H9 (cell line): ENCODE data around the gene TMSB10. TPM values are rescaled to one million over a fixed set of nuclear protein-coding genes. Genes with fewer than 3 reads are reported as not detected.

Source experiments
- DNase-seq: peaks from one replicate; pipeline ENCODE4 v3.0.0-alpha.2; 2017
- H2AFZ ChIP-seq: one replicate; pipeline ENCODE4 v1.6.1; 2013; ENCODE audit warnings: mild to moderate bottlenecking, low read length, control low read depth, moderate library complexity
- H2AK5ac ChIP-seq: 2 replicates; pipeline ENCODE4 v1.6.1; 2013; ENCODE audit warnings: low read length, control low read depth, mixed read lengths; ENCODE audit not compliant: insufficient read length
- H2BK120ac ChIP-seq: one replicate; pipeline ENCODE4 v1.6.1; 2013; ENCODE audit warnings: low read depth, mild to moderate bottlenecking, low read length, control low read depth, inconsistent platforms; ENCODE audit not compliant: poor library complexity, severe bottlenecking
- H2BK12ac ChIP-seq: 2 replicates; pipeline ENCODE4 v1.6.1; 2013; ENCODE audit warnings: low read length, control low read depth, mixed read lengths, low read depth; ENCODE audit not compliant: insufficient read length
- H2BK15ac ChIP-seq: 2 replicates; pipeline ENCODE4 v1.6.1; 2013; ENCODE audit warnings: low read depth, low read length, control low read depth
- H2BK20ac ChIP-seq: one replicate; pipeline ENCODE4 v1.6.1; 2013; ENCODE audit warnings: low read depth, mild to moderate bottlenecking, low read length, control low read depth, inconsistent platforms; ENCODE audit not compliant: poor library complexity, severe bottlenecking
- H2BK5ac ChIP-seq: 2 replicates; pipeline ENCODE4 v1.6.1; 2013; ENCODE audit warnings: low read length, control low read depth, mixed read lengths; ENCODE audit not compliant: insufficient read length
- H3K14ac ChIP-seq: 2 replicates; pipeline ENCODE4 v1.6.1; 2013; ENCODE audit warnings: low read length, control low read depth; ENCODE audit not compliant: insufficient read depth
- H3K18ac ChIP-seq: 2 replicates; pipeline ENCODE4 v1.6.1; 2013; ENCODE audit warnings: low read depth, mild to moderate bottlenecking, mixed read lengths, low read length, control low read depth; ENCODE audit not compliant: insufficient read length
- H3K23ac ChIP-seq: 2 replicates; pipeline ENCODE4 v1.6.1; 2013; ENCODE audit warnings: low read length, control low read depth, mixed read lengths, low read depth; ENCODE audit not compliant: insufficient read length
- H3K23me2 ChIP-seq: 2 replicates; pipeline ENCODE4 v1.6.1; 2013; ENCODE audit warnings: low read depth, mild to moderate bottlenecking, mixed read lengths, low read length, control low read depth; ENCODE audit not compliant: insufficient read length, poor library complexity, severe bottlenecking
- H3K27ac ChIP-seq: 2 replicates; pipeline ENCODE4 v1.5.1; 2013; ENCODE audit warnings: low read length, control low read depth, mixed read lengths, low read depth; ENCODE audit not compliant: insufficient read length
- H3K27me3 ChIP-seq: 2 replicates; pipeline ENCODE4 v1.6.1; 2013; ENCODE audit warnings: low read length, control low read depth, inconsistent platforms; ENCODE audit not compliant: insufficient read depth
- H3K4ac ChIP-seq: 2 replicates; pipeline ENCODE4 v1.6.1; 2013; ENCODE audit warnings: low read depth, mild to moderate bottlenecking, control low read depth, inconsistent platforms, low read length, moderate library complexity
- H3K4me1 ChIP-seq: 2 replicates; pipeline ENCODE4 v1.6.1; 2013; ENCODE audit warnings: low read length, control low read depth, inconsistent platforms; ENCODE audit not compliant: insufficient read depth
- H3K4me2 ChIP-seq: 2 replicates; pipeline ENCODE4 v1.6.1; 2013; ENCODE audit warnings: low read length, control low read depth, mixed read lengths; ENCODE audit not compliant: insufficient read length, insufficient read depth
- H3K56ac ChIP-seq: 2 replicates; pipeline ENCODE4 v1.6.1; 2013; ENCODE audit warnings: low read depth, mild to moderate bottlenecking, mixed read lengths, low read length, control low read depth; ENCODE audit not compliant: insufficient read length
- H3K79me1 ChIP-seq: 2 replicates; pipeline ENCODE4 v1.6.1; 2013; ENCODE audit warnings: low read depth, mild to moderate bottlenecking, moderate library complexity, low read length, control low read depth, inconsistent platforms; ENCODE audit not compliant: insufficient read depth, poor library complexity, severe bottlenecking
- H3K79me2 ChIP-seq: 2 replicates; pipeline ENCODE4 v1.6.1; 2013; ENCODE audit warnings: low read length, control low read depth, inconsistent platforms; ENCODE audit not compliant: insufficient read depth
- H3K9ac ChIP-seq: 2 replicates; pipeline ENCODE4 v1.6.1; 2013; ENCODE audit warnings: low read length, control low read depth, mixed read lengths; ENCODE audit not compliant: insufficient read length; ENCODE audit errors: extremely low read depth
- H3K9me3 ChIP-seq: one replicate; pipeline ENCODE4 v1.6.1; 2013; ENCODE audit warnings: low read depth, low read length, inconsistent platforms; ENCODE audit not compliant: control insufficient read depth
- H3T11ph ChIP-seq: one replicate; pipeline ENCODE4 v1.6.1; 2013; ENCODE audit warnings: mild to moderate bottlenecking, low read length, control low read depth, inconsistent platforms
- H4K20me1 ChIP-seq: one replicate; pipeline ENCODE4 v1.6.1; 2013; ENCODE audit not compliant: control insufficient read depth, insufficient read length, insufficient read depth
- H4K5ac ChIP-seq: 2 replicates; pipeline ENCODE4 v1.6.1; 2013; ENCODE audit warnings: low read depth, mild to moderate bottlenecking, mixed read lengths, low read length, control low read depth; ENCODE audit not compliant: insufficient read length
- H4K8ac ChIP-seq: replicated peaks from 2 replicates; pipeline ENCODE4 v1.6.1; 2013; ENCODE audit warnings: low read length, control low read depth, mixed read lengths, low read depth; ENCODE audit not compliant: insufficient read length
- H4K91ac ChIP-seq: 2 replicates; pipeline ENCODE4 v1.6.1; 2013; ENCODE audit warnings: low read depth, mild to moderate bottlenecking, moderate library complexity, mixed read lengths, low read length, control low read depth; ENCODE audit not compliant: insufficient read length
- H3K27ac Mint-ChIP-seq, 3 experiments: 2 replicates in 2 of 3; 3 replicates in 1 of 3; pipeline ENCODE4 v1.8.0; 2020 to 2021; ENCODE audit warnings: mixed read lengths in 3 of 3, mild to moderate bottlenecking in 1 of 3, moderate library complexity in 1 of 3
- H3K27me3 Mint-ChIP-seq: 2 replicates; pipeline ENCODE4 v1.8.0; 2021; ENCODE audit warnings: low read depth, mild to moderate bottlenecking, moderate library complexity, mixed read lengths
- H3K36me3 Mint-ChIP-seq, 3 experiments: 2 replicates in 2 of 3; 3 replicates in 1 of 3; pipeline ENCODE4 v1.8.0; 2020 to 2021; ENCODE audit warnings: low read depth in 3 of 3, mixed read lengths in 3 of 3; ENCODE audit not compliant: insufficient read depth in 1 of 3
- H3K4me1 Mint-ChIP-seq, 2 experiments: 2 replicates each; pipeline ENCODE4 v1.8.0; 2020; ENCODE audit warnings: mixed read lengths in 2 of 2
- H3K4me3 Mint-ChIP-seq, 2 experiments: 2 replicates in 1 of 2; 3 replicates in 1 of 2; pipeline ENCODE4 v1.8.0; 2020 to 2021; ENCODE audit warnings: mild to moderate bottlenecking in 2 of 2, mixed read lengths in 2 of 2, moderate library complexity in 1 of 2
- H3K9me3 Mint-ChIP-seq, 2 experiments: 2 replicates in 1 of 2; 3 replicates in 1 of 2; pipeline ENCODE4 v1.8.0; 2020; ENCODE audit warnings: mild to moderate bottlenecking in 2 of 2, mixed read lengths in 2 of 2, moderate library complexity in 1 of 2
- CTCF ChIP-seq: fragments of 200-600 bp; sonication (generic); conservative IDR thresholded peaks from 3 replicates; pipeline ENCODE4 v1.8.0; 2021; ENCODE audit warnings: antibody characterized with exemption, mild to moderate bottlenecking
- WGBS: extraction: QIAGEN DNeasy Blood & Tissue Kit; methylation state at CpG from one replicate; pipeline ENCODE4 v1.1.7; 2013; ENCODE audit warnings: missing lambda C conversion rate, low lambda C conversion rate, mixed read lengths; ENCODE audit not compliant: insufficient read length; ENCODE audit errors: extremely low coverage; 5-methylcytosine and 5-hydroxymethylcytosine counted together
- total RNA-seq: library from RNA; stranded (reverse); gene quantifications from 2 replicates; pipeline ENCODE4 v1.2.1, GENCODE V29; 2021

The TMSB10 gene
- total RNA-seq, 1 experiment from 2014 or later: 755 TPM

GRCh38 chr2:84927275-84927627, 21.8 kb downstream of the TMSB10 start:
- H2BK20ac ChIP-seq: no peak overlapping the region
- H2BK15ac ChIP-seq: no peak overlapping the region
- no peak overlapping the region for H3T11ph ChIP-seq
- no peak overlapping the region for H2BK5ac ChIP-seq
- peak overlapping the region; percentile 47 for H3K4me2 ChIP-seq
- WGBS: no CpG with 5 or more reads among the region's 3 CpGs
- Mint-ChIP-seq H3K4me3 (no peak overlapping the region), H3K36me3 (no peaks in the 10 kb centered on the region), H3K9me3 (no peaks in the 10 kb centered on the region; a peak in 1 of 5 replicates), H3K27me3 (peaks cover 12% of the 10 kb centered on the region), H3K4me1 (peaks cover 25 to 31% of the 10 kb centered on the region in 2 experiments), H3K27ac (no peak overlapping the region; a peak in 1 of 7 replicates)
- H3K79me2 ChIP-seq: no peaks in the 10 kb centered on the region
- H4K20me1 ChIP-seq: no peaks in the 10 kb centered on the region
- H3K79me1 ChIP-seq: no peaks in the 10 kb centered on the region
- no peaks in the 10 kb centered on the region for H3K9me3 ChIP-seq
- H3K56ac ChIP-seq: no peak overlapping the region
- no peak overlapping the region for H3K18ac ChIP-seq
- no peak overlapping the region for H4K5ac ChIP-seq
- H2BK12ac ChIP-seq: no peak overlapping the region
- H3K27ac ChIP-seq: no peak overlapping the region
- TF ChIP-seq CTCF: no peak
- no peak overlapping the region for H2AFZ ChIP-seq
- H3K14ac ChIP-seq: no peak overlapping the region
- H2BK120ac ChIP-seq: no peak overlapping the region
- peaks cover 5% of the 10 kb centered on the region for H3K23me2 ChIP-seq
- DNase-seq: no peak
- no peak overlapping the region for H4K8ac ChIP-seq
- peaks cover 2% of the 10 kb centered on the region; the same call in 1 of the 2 replicates for H3K4me1 ChIP-seq
- H3K27me3 ChIP-seq: no peaks in the 10 kb centered on the region
- H3K9ac ChIP-seq: no peak overlapping the region
- H2AK5ac ChIP-seq: no peak overlapping the region
- no peak overlapping the region for H3K23ac ChIP-seq
- no peak overlapping the region for H3K4ac ChIP-seq
- H4K91ac ChIP-seq: no peak overlapping the region
